ENCODE data around the gene PIAS1. TPM values are rescaled to one million over a fixed set of nuclear protein-coding genes. Genes with fewer than 3 reads are reported as not detected.

The PIAS1 gene
- total and polyA plus RNA-seq, 9 of the 15 experiments (the other 6 are each of a cell fraction or from before 2014, with no cell fraction given) = 18.0 to 59.1 (median 28.5) TPM

DNA sequence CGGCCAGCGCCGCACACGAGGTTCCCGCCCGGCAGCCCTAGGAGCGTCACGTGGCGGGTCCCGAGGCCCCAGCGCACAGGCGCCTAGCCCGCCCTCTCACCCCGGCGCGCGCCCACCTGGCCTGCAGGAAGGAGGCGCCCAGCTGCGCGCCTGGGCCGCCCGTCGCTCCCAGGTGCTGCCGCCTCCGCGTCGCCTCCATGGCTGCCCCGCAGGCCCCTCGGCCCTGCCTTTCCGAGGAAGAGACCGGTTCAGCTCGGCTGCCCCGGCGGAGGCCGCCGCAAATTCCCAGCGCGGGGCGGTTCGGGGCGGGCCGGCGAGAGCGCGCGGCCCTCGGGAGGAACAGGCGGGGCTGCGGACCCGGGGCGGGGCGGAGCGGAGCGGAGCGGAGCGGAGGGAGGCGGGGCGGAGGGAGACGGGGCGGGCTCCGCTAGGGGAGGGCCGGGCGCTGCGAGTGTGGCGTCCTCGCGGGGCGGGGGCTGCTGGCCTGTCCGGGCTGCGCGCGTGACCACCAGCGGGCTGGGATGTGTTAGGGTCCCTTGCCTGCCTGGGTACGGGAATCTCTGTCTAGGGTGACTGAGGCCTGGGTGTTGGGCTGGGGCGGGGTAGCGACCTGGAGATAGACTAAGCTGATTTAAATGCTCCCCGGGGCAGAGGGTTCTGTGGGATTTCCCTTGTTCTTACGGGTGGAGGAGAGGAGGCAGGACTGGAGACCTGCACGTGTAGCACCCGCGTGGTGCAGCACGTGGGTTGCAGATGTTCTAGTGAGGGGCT, 175.5 kb downstream of the PIAS1 start, which contains the start of gene CLN6 (continued):
- TF ChIP-seq, protein P1, sequence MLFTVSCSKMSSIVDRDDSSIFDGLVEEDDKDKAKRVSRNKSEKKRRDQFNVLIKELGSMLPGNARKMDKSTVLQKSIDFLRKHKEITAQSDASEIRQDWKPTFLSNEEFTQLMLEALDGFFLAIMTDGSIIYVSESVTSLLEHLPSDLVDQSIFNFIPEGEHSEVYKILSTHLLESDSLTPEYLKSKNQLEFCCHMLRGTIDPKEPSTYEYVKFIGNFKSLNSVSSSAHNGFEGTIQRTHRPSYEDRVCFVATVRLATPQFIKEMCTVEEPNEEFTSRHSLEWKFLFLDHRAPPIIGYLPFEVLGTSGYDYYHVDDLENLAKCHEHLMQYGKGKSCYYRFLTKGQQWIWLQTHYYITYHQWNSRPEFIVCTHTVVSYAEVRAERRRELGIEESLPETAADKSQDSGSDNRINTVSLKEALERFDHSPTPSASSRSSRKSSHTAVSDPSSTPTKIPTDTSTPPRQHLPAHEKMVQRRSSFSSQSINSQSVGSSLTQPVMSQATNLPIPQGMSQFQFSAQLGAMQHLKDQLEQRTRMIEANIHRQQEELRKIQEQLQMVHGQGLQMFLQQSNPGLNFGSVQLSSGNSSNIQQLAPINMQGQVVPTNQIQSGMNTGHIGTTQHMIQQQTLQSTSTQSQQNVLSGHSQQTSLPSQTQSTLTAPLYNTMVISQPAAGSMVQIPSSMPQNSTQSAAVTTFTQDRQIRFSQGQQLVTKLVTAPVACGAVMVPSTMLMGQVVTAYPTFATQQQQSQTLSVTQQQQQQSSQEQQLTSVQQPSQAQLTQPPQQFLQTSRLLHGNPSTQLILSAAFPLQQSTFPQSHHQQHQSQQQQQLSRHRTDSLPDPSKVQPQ (CRISPR knock-in tag; IDR thresholded peaks at IDR 0.05; ENCODE audit: borderline replicate concordance) = peak; percentile 88
- TF ChIP-seq, protein P2, sequence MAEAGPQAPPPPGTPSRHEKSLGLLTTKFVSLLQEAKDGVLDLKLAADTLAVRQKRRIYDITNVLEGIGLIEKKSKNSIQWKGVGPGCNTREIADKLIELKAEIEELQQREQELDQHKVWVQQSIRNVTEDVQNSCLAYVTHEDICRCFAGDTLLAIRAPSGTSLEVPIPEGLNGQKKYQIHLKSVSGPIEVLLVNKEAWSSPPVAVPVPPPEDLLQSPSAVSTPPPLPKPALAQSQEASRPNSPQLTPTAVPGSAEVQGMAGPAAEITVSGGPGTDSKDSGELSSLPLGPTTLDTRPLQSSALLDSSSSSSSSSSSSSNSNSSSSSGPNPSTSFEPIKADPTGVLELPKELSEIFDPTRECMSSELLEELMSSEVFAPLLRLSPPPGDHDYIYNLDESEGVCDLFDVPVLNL (CRISPR knock-in tag; IDR thresholded peaks at IDR 0.05; ENCODE audit: low read depth) = 0 out of 2 replicates have a peak, but pooled peaks have one; percentile 54
- peak; percentile 47; the same call in 1 of the 2 replicates for TF ChIP-seq ARID1B (IDR thresholded peaks at IDR 0.05)
- TF ChIP-seq, protein P3, sequence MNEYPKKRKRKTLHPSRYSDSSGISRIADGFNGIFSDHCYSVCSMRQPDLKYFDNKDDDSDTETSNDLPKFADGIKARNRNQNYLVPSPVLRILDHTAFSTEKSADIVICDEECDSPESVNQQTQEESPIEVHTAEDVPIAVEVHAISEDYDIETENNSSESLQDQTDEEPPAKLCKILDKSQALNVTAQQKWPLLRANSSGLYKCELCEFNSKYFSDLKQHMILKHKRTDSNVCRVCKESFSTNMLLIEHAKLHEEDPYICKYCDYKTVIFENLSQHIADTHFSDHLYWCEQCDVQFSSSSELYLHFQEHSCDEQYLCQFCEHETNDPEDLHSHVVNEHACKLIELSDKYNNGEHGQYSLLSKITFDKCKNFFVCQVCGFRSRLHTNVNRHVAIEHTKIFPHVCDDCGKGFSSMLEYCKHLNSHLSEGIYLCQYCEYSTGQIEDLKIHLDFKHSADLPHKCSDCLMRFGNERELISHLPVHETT (CRISPR knock-in tag; conservative IDR thresholded peaks at IDR 0.05 in 1 of 2, IDR thresholded peaks at IDR 0.05 in 1 of 2) = peak in 1 of 2 experiments; percentile 87; a peak in 2 of 4 replicates
- TF ChIP-seq KLF16 (IDR thresholded peaks at IDR 0.05) = peak; percentile 81
- TF ChIP-seq ZBTB1 (CRISPR knock-in tag; IDR thresholded peaks at IDR 0.05; ENCODE audit: borderline replicate concordance, low read depth) = no peak; the same call in 1 of the 2 replicates
- peak; percentile 3; the same call in 1 of the 2 replicates for TF ChIP-seq CREM (IDR thresholded peaks at IDR 0.05; ENCODE audit: low read depth)
- peak; percentile 96 for TF ChIP-seq RB1 (IDR thresholded peaks at IDR 0.05; ENCODE audit: low read depth)
- peak; percentile 83 for TF ChIP-seq FIP1L1 (IDR thresholded peaks at IDR 0.05; ENCODE audit: low read depth, low read length, poor library complexity, severe bottlenecking)
- TF ChIP-seq TCF3 (CRISPR knock-in tag; IDR thresholded peaks at IDR 0.05) = peak; percentile 40; the same call in 1 of the 2 replicates
- no peak for TF ChIP-seq ZC3H11A (IDR thresholded peaks at IDR 0.05; ENCODE audit: low read depth, low read length)
- peak; percentile 54 for TF ChIP-seq GABPA (tag; conservative IDR thresholded peaks at IDR 0.05; ENCODE audit: low read depth)
- TF ChIP-seq, protein P4, sequence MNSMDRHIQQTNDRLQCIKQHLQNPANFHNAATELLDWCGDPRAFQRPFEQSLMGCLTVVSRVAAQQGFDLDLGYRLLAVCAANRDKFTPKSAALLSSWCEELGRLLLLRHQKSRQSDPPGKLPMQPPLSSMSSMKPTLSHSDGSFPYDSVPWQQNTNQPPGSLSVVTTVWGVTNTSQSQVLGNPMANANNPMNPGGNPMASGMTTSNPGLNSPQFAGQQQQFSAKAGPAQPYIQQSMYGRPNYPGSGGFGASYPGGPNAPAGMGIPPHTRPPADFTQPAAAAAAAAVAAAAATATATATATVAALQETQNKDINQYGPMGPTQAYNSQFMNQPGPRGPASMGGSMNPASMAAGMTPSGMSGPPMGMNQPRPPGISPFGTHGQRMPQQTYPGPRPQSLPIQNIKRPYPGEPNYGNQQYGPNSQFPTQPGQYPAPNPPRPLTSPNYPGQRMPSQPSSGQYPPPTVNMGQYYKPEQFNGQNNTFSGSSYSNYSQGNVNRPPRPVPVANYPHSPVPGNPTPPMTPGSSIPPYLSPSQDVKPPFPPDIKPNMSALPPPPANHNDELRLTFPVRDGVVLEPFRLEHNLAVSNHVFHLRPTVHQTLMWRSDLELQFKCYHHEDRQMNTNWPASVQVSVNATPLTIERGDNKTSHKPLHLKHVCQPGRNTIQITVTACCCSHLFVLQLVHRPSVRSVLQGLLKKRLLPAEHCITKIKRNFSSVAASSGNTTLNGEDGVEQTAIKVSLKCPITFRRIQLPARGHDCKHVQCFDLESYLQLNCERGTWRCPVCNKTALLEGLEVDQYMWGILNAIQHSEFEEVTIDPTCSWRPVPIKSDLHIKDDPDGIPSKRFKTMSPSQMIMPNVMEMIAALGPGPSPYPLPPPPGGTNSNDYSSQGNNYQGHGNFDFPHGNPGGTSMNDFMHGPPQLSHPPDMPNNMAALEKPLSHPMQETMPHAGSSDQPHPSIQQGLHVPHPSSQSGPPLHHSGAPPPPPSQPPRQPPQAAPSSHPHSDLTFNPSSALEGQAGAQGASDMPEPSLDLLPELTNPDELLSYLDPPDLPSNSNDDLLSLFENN (IDR thresholded peaks at IDR 0.05; ENCODE audit: low read depth in 2 of 2, low read length in 2 of 2) = no peak
- TF ChIP-seq TBP (optimal IDR thresholded peaks at IDR 0.05; ENCODE audit: low read depth, low read length) = peak; percentile 67
- 0 out of 2 replicates have a peak, but pooled peaks have one; percentile 7 for TF ChIP-seq SPI1 (IDR thresholded peaks at IDR 0.05; ENCODE audit: borderline replicate concordance, low read depth, low read length)
- peak; percentile 42; the same call in 1 of the 2 replicates for TF ChIP-seq ZBED1 (IDR thresholded peaks at IDR 0.05)

Measured in K562 (cell line).